Stimulated activated CD8-positive, alpha-beta memory T cell treated with anti-CD3 and anti-CD28 coated beads, Interleukin-15, amount 100 ng/mL, for 1 hour (primary cell): ENCODE results near the gene ZBTB32.

Experiments
- DNase-seq: peaks from one replicate; pipeline ENCODE4 v3.0.0-alpha.2; 2020; ENCODE audit warnings: low read depth

ZBTB32 gene

GRCh38 chr19:35736913-35737886, 32.8 kb downstream of the ZBTB32 start:
- no peak for DNase-seq

GRCh38 chr19:35738021-35738886, 33.9 kb downstream of the ZBTB32 start:
- no peak for DNase-seq

- no peak for DNase-seq
Observed at GRCh38 chr19:35738887-35739229, 34.5 kb downstream of the ZBTB32 start.

GRCh38 chr19:35739275-35740107, 35.1 kb downstream of the ZBTB32 start:
- no peak for DNase-seq

- DNase-seq, result no peak
Observed at GRCh38 chr19:35740108-35740422, 35.7 kb downstream of the ZBTB32 start.

- peak; percentile 92 for DNase-seq
Observed at GRCh38 chr19:35740423-35741202, 36.3 kb downstream of the ZBTB32 start.

GRCh38 chr19:35741203-35741515, 36.8 kb downstream of the ZBTB32 start:
- DNase-seq, result no peak

- no peak for DNase-seq
Observed at GRCh38 chr19:35742121-35742724, 37.9 kb downstream of the ZBTB32 start, which contains the start of gene IGFLR1. IGFLR1 (minus strand) TSS chr19:35742452; CDS start chr19:35741180, 1,272 bp downstream.

- DNase-seq, result no peak
Observed at GRCh38 chr19:35743640-35744429, 39.5 kb downstream of the ZBTB32 start.

- peak; percentile 84 for DNase-seq
Observed at GRCh38 chr19:35744430-35745327, 40.3 kb downstream of the ZBTB32 start.

GRCh38 chr19:35745328-35746086, 41.1 kb downstream of the ZBTB32 start, which contains the start of the genes PSENEN and U2AF1L4:
PSENEN (plus strand) TSS chr19:35745651; CDS start chr19:35745931, 280 bp downstream.
U2AF1L4 (minus strand) TSS chr19:35745418; CDS start chr19:35745391, 27 bp downstream.
- peak; percentile 88 for DNase-seq

GRCh38 chr19:35746087-35746462, 41.7 kb downstream of the ZBTB32 start:
- DNase-seq, result no peak

GRCh38 chr19:35746531-35746930, 42.2 kb downstream of the ZBTB32 start:
- no peak for DNase-seq

GRCh38 chr19:35748106-35749020, 44.0 kb downstream of the ZBTB32 start, which contains the start of gene LIN37:
LIN37 (plus strand) TSS chr19:35748576; CDS start chr19:35748725, 149 bp downstream.
- peak; percentile 98 for DNase-seq

GRCh38 chr19:35750167-35750566, 45.8 kb downstream of the ZBTB32 start:
- no peak for DNase-seq

GRCh38 chr19:35751839-35752745, 47.7 kb downstream of the ZBTB32 start:
- no peak for DNase-seq
